ENCODE results near the gene CCNI2. TPM values are rescaled to one million over a fixed set of nuclear protein-coding genes. Genes with fewer than 3 reads are reported as not detected.
"Not testable (repeated sequence)": the region's sequence is repeated elsewhere in the genome, so short reads cannot be mapped to it uniquely, and the experiment has no call there.

CCNI2 gene
- polyA plus RNA-seq, 1 donor (not counting 4 experiments of a cell fraction or from before 2014, with no cell fraction given): not detected

DNA sequence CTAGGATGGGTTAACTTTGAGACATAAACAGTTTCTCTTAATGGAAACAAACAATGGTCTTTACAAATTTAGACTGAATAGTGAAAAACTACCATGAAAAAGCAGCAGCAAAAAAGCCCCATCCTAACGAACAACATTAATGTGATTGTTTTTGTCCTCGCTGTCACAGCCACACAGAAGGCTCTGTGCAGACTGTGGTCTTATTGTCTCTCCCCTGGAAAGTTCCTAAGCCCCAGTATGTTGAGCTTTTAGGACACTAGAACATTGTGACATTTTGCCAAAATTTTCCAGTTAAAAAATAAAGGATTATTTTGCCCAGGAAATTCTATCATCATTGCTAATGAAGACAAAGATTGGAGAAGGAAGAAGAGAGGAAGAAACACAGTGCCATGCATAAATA lies 53.3 kb downstream of the CCNI2 start:
- no peak overlapping the region for H2AFZ ChIP-seq (ENCODE audit: control insufficient read depth, low read length)
- H3K9me3 ChIP-seq (ENCODE audit: control insufficient read depth, low read depth, low read length): no peaks in the 10 kb centered on the region
- peaks cover 8% of the 10 kb centered on the region for H3K4me1 ChIP-seq (ENCODE audit: control insufficient read depth, extremely low read depth, insufficient read depth, low read length)
- H3K4me2 ChIP-seq (ENCODE audit: control insufficient read depth, extremely low read depth, insufficient read depth, low read depth, low read length): no peak overlapping the region
- no peaks in the 10 kb centered on the region for H4K20me1 ChIP-seq (ENCODE audit: control insufficient read depth, extremely low read depth, insufficient read depth, low read length)
- no peak for DNase-seq (ENCODE audit: low read depth, low spot score)
- H3K79me2 ChIP-seq (ENCODE audit: control insufficient read depth, insufficient read depth, low read length): no peaks in the 10 kb centered on the region
- no peak overlapping the region for H3K27ac ChIP-seq (ENCODE audit: control insufficient read depth, insufficient read depth, low read length)
- no peak overlapping the region for H3K9ac ChIP-seq (ENCODE audit: control insufficient read depth, extremely low read depth, insufficient read depth, low read length)
- no peak overlapping the region for H3K4me3 ChIP-seq (ENCODE audit: control insufficient read depth in 2 of 3, extremely low read depth in 1 of 3, insufficient read depth in 2 of 3, low read depth in 1 of 3, low read length in 3 of 3)
- H3K9me1 ChIP-seq (ENCODE audit: control insufficient read depth, extremely low read depth, insufficient read depth, low read length): no peaks in the 10 kb centered on the region
- no peaks in the 10 kb centered on the region for H3K27me3 ChIP-seq (ENCODE audit: control insufficient read depth, extremely low read depth, insufficient read depth, low read length)
- no peak for FAIRE-seq
- TF ChIP-seq EZH2 (IDR thresholded peaks at IDR 0.05; ENCODE audit: low read length): no peak
- TF ChIP-seq, protein P1, sequence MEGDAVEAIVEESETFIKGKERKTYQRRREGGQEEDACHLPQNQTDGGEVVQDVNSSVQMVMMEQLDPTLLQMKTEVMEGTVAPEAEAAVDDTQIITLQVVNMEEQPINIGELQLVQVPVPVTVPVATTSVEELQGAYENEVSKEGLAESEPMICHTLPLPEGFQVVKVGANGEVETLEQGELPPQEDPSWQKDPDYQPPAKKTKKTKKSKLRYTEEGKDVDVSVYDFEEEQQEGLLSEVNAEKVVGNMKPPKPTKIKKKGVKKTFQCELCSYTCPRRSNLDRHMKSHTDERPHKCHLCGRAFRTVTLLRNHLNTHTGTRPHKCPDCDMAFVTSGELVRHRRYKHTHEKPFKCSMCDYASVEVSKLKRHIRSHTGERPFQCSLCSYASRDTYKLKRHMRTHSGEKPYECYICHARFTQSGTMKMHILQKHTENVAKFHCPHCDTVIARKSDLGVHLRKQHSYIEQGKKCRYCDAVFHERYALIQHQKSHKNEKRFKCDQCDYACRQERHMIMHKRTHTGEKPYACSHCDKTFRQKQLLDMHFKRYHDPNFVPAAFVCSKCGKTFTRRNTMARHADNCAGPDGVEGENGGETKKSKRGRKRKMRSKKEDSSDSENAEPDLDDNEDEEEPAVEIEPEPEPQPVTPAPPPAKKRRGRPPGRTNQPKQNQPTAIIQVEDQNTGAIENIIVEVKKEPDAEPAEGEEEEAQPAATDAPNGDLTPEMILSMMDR (optimal IDR thresholded peaks at IDR 0.05 in 1 of 3, IDR thresholded peaks at IDR 0.05 in 1 of 3, conservative IDR thresholded peaks at IDR 0.05 in 1 of 3; ENCODE audit: extremely low read depth in 1 of 3, insufficient read depth in 2 of 3, low read length in 3 of 3): no peak
- dilution Hi-C loops (cut with MboI; ENCODE audit: extremely low pct_ligation_motif_present, low sequenced_read_pairs): no loop called here
- H3K36me3 ChIP-seq (ENCODE audit: control insufficient read depth in 2 of 2, extremely low read depth in 1 of 2, insufficient read depth in 2 of 2, low read length in 2 of 2): no peaks in the 10 kb centered on the region

DNA sequence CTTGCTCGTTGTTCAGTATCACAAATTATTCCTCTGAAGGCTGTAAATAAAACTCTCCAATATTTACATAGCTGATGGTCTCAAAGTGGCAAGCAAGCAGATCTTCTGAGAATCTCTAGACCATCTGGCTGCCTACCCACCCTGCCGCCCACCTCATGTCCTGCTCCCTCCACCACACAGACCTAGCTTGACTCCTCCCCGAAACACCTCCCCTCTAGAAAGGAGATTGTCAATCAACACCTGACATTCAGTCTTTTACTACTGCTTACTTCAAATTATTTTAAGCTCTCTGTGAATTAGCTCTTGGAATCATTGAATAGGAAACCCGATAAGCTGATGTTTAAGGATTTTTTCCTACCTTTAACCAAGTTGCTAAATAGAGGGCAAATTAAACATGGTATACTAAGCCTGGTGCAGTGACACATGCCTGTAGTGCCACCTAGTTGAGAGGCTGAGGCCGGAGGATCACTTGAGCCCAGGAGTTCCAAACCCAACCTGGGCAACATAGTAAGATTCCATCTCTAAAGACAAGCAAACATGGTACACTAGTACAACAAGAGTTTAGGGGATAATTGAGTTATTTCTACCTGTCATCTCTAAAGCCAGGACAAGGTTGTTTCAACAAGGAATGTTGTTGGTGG lies 54.9 kb downstream of the CCNI2 start:
- no peak overlapping the region for H3K27ac ChIP-seq (ENCODE audit: control insufficient read depth, insufficient read depth, low read length)
- no peak overlapping the region for H3K4me2 ChIP-seq (ENCODE audit: control insufficient read depth, extremely low read depth, insufficient read depth, low read depth, low read length)
- H3K9ac ChIP-seq (ENCODE audit: control insufficient read depth, extremely low read depth, insufficient read depth, low read length): no peak overlapping the region
- FAIRE-seq (no peak), DNase-seq (ENCODE audit: low read depth, low spot score) (no peak)
- no peaks in the 10 kb centered on the region for H3K9me1 ChIP-seq (ENCODE audit: control insufficient read depth, extremely low read depth, insufficient read depth, low read length)
- dilution Hi-C loops (cut with MboI; ENCODE audit: extremely low pct_ligation_motif_present, low sequenced_read_pairs): no loop called here
- no peaks in the 10 kb centered on the region for H4K20me1 ChIP-seq (ENCODE audit: control insufficient read depth, extremely low read depth, insufficient read depth, low read length)
- H3K36me3 ChIP-seq (ENCODE audit: control insufficient read depth in 2 of 2, extremely low read depth in 1 of 2, insufficient read depth in 2 of 2, low read length in 2 of 2): no peaks in the 10 kb centered on the region
- TF ChIP-seq EZH2 (IDR thresholded peaks at IDR 0.05; ENCODE audit: low read length): no peak
- TF ChIP-seq, protein P1 (optimal IDR thresholded peaks at IDR 0.05 in 1 of 3, IDR thresholded peaks at IDR 0.05 in 1 of 3, conservative IDR thresholded peaks at IDR 0.05 in 1 of 3; ENCODE audit: extremely low read depth in 1 of 3, insufficient read depth in 2 of 3, low read length in 3 of 3): no peak
- H2AFZ ChIP-seq (ENCODE audit: control insufficient read depth, low read length): no peak overlapping the region
- H3K79me2 ChIP-seq (ENCODE audit: control insufficient read depth, insufficient read depth, low read length): no peaks in the 10 kb centered on the region
- H3K4me3 ChIP-seq (ENCODE audit: control insufficient read depth in 2 of 3, extremely low read depth in 1 of 3, insufficient read depth in 2 of 3, low read depth in 1 of 3, low read length in 3 of 3): no peak overlapping the region
- H3K4me1 ChIP-seq (ENCODE audit: control insufficient read depth, extremely low read depth, insufficient read depth, low read length): peaks cover 8% of the 10 kb centered on the region
- no peaks in the 10 kb centered on the region for H3K9me3 ChIP-seq (ENCODE audit: control insufficient read depth, low read depth, low read length)
- no peaks in the 10 kb centered on the region for H3K27me3 ChIP-seq (ENCODE audit: control insufficient read depth, extremely low read depth, insufficient read depth, low read length)

DNA sequence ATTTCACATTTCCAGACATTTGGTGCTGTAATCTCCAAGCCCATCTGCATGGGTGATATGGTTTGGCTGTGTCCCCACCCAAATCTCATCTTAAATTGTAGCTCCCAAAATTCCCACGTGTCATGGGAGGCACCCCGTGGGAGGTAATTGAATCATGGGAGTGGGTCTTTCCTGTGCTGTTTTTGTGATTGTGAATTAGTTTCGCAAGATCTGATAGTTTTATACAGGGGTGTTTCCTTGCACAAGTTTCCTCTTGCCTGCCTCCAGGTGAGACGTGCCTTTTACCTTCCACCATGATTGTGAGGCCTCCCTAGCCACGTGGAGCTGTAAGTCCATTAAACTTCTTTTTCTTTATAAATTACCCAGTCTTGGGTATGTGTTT lies 55.5 kb downstream of the CCNI2 start:
- H3K9ac ChIP-seq (ENCODE audit: control insufficient read depth, extremely low read depth, insufficient read depth, low read length); H3K9me3 ChIP-seq (ENCODE audit: control insufficient read depth, low read depth, low read length); H3K4me2 ChIP-seq (ENCODE audit: control insufficient read depth, extremely low read depth, insufficient read depth, low read depth, low read length); H3K27me3 ChIP-seq (ENCODE audit: control insufficient read depth, extremely low read depth, insufficient read depth, low read length); H3K36me3 ChIP-seq (ENCODE audit: control insufficient read depth in 2 of 2, extremely low read depth in 1 of 2, insufficient read depth in 2 of 2, low read length in 2 of 2); H4K20me1 ChIP-seq (ENCODE audit: control insufficient read depth, extremely low read depth, insufficient read depth, low read length); FAIRE-seq; H3K4me3 ChIP-seq (ENCODE audit: control insufficient read depth in 2 of 3, extremely low read depth in 1 of 3, insufficient read depth in 2 of 3, low read depth in 1 of 3, low read length in 3 of 3); H3K27ac ChIP-seq (ENCODE audit: control insufficient read depth, insufficient read depth, low read length); H3K4me1 ChIP-seq (ENCODE audit: control insufficient read depth, extremely low read depth, insufficient read depth, low read length); H2AFZ ChIP-seq (ENCODE audit: control insufficient read depth, low read length); DNase-seq (ENCODE audit: low read depth, low spot score); H3K9me1 ChIP-seq (ENCODE audit: control insufficient read depth, extremely low read depth, insufficient read depth, low read length); H3K79me2 ChIP-seq (ENCODE audit: control insufficient read depth, insufficient read depth, low read length); dilution Hi-C loops (cut with MboI; ENCODE audit: extremely low pct_ligation_motif_present, low sequenced_read_pairs): not testable (repeated sequence)

Measured in keratinocyte (primary cell).